Measurements from ENCODE around the gene SCN10A.

Gene SCN10A

GRCh38 chr3:38702231-38702630 lies 113.8 kb downstream of the SCN10A start:
- Histone ChIP-seq H3K79me2 (ENCODE audit: control insufficient read depth, insufficient read depth, low read length) (no peaks in the 10 kb centered on the region), H3K23ac (ENCODE audit: low read length) (no peak overlapping the region), H2AK5ac (ENCODE audit: low read length) (no peak overlapping the region), H3K27ac (ENCODE audit: low read depth, low read length) (no peak overlapping the region), H3K79me1 (ENCODE audit: low read length) (no peaks in the 10 kb centered on the region), H2BK120ac (ENCODE audit: low read depth, low read length) (no peak overlapping the region), H3K4me3 (ENCODE audit: low read length) (no peak overlapping the region), H3K4ac (ENCODE audit: low read depth, low read length) (no peak overlapping the region), H3K56ac (ENCODE audit: low read length) (no peak overlapping the region), H3K36me3 (ENCODE audit: control insufficient read depth, insufficient read depth, low read length) (no peaks in the 10 kb centered on the region), H2BK5ac (ENCODE audit: low read length) (no peak overlapping the region), H3K4me1 (ENCODE audit: control insufficient read depth, low read depth, low read length) (no peaks in the 10 kb centered on the region), H3K4me2 (ENCODE audit: low read length) (no peak overlapping the region), H4K5ac (ENCODE audit: low read length) (no peak overlapping the region), H4K8ac (ENCODE audit: low read depth, low read length) (no peak overlapping the region), H3K18ac (ENCODE audit: low read length) (no peak overlapping the region), H3K9ac (ENCODE audit: low read length) (no peak overlapping the region), H3K27me3 (ENCODE audit: insufficient read depth, low read length, poor library complexity) (no peaks in the 10 kb centered on the region), H2BK15ac (replicated peaks; ENCODE audit: low read depth) (no peak overlapping the region)
- WGBS (ENCODE audit: extremely low coverage, insufficient coverage, low lambda C conversion rate), result no CpG with 5 or more reads among the region's 3 CpGs
- DNase-seq, result no peak

DNA sequence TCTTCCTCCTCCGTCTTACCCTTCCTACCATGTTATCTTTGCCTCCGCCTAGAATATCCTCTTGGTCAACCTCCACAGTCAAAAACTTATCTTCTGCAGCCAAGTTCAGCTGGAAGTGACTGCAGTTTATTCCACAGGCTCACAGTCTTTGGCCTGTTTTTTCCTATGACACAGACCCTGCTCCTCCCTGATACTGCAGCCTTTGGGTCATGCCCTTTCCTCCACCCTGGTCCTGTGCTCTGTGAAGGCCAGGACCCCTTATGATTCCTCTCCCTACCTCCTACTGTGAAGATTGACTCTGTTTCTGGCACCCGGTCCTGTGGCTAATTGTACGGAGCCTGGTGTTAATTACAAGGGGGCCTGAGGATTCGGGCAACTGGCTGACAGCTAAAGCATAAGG lies 117.3 kb downstream of the SCN10A start:
- Histone ChIP-seq H3K4ac (ENCODE audit: low read depth, low read length) (no peak overlapping the region), H3K79me1 (ENCODE audit: low read length) (no peaks in the 10 kb centered on the region), H3K36me3 (ENCODE audit: control insufficient read depth, insufficient read depth, low read length) (no peaks in the 10 kb centered on the region), H2BK15ac (replicated peaks; ENCODE audit: low read depth) (no peak overlapping the region), H3K27me3 (ENCODE audit: insufficient read depth, low read length, poor library complexity) (no peaks in the 10 kb centered on the region), H2AK5ac (ENCODE audit: low read length) (no peak overlapping the region), H3K9ac (ENCODE audit: low read length) (no peak overlapping the region), H3K4me3 (ENCODE audit: low read length) (no peak overlapping the region), H4K8ac (ENCODE audit: low read depth, low read length) (no peak overlapping the region), H2BK120ac (ENCODE audit: low read depth, low read length) (no peak overlapping the region), H3K4me2 (ENCODE audit: low read length) (no peak overlapping the region), H3K23ac (ENCODE audit: low read length) (no peak overlapping the region), H3K4me1 (ENCODE audit: control insufficient read depth, low read depth, low read length) (no peaks in the 10 kb centered on the region), H3K27ac (ENCODE audit: low read depth, low read length) (no peak overlapping the region), H3K56ac (ENCODE audit: low read length) (no peak overlapping the region), H3K18ac (ENCODE audit: low read length) (no peak overlapping the region), H3K79me2 (ENCODE audit: control insufficient read depth, insufficient read depth, low read length) (no peaks in the 10 kb centered on the region), H4K5ac (ENCODE audit: low read length) (no peak overlapping the region), H2BK5ac (ENCODE audit: low read length) (no peak overlapping the region)
- DNase-seq, result no peak
- WGBS (ENCODE audit: extremely low coverage, insufficient coverage, low lambda C conversion rate), result no CpG with 5 or more reads among the region's 5 CpGs

DNA sequence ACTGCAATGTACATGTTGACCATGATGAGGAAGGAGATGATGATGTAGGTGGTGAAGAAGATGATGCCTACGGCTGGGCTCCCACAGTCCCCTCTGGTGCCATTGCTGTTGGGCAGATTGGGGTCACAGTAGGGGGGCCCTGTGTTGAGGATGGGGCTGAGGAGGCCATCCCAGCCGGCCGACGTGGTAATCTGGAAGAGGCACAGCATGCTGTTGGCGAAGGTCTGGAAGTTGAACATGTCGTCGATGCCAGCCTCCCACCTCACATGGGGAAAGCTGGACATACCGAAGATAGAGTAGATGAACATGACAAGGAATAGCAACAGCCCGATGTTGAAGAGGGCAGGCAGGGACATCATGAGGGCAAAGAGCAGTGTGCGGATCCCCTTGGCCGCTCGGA lies 118.0 kb downstream of the SCN10A start:
- Histone ChIP-seq H3K4me2 (ENCODE audit: low read length) (no peak overlapping the region), H3K9ac (ENCODE audit: low read length) (no peak overlapping the region), H2BK120ac (ENCODE audit: low read depth, low read length) (no peak overlapping the region), H3K4me1 (ENCODE audit: control insufficient read depth, low read depth, low read length) (no peaks in the 10 kb centered on the region), H3K4me3 (ENCODE audit: low read length) (no peak overlapping the region), H4K8ac (ENCODE audit: low read depth, low read length) (no peak overlapping the region), H3K36me3 (ENCODE audit: control insufficient read depth, insufficient read depth, low read length) (no peaks in the 10 kb centered on the region), H2AK5ac (ENCODE audit: low read length) (no peak overlapping the region), H3K27me3 (ENCODE audit: insufficient read depth, low read length, poor library complexity) (no peaks in the 10 kb centered on the region), H2BK5ac (ENCODE audit: low read length) (no peak overlapping the region), H3K79me2 (ENCODE audit: control insufficient read depth, insufficient read depth, low read length) (no peaks in the 10 kb centered on the region), H4K5ac (ENCODE audit: low read length) (no peak overlapping the region), H2BK15ac (replicated peaks; ENCODE audit: low read depth) (no peak overlapping the region), H3K56ac (ENCODE audit: low read length) (no peak overlapping the region), H3K23ac (ENCODE audit: low read length) (no peak overlapping the region), H3K27ac (ENCODE audit: low read depth, low read length) (no peak overlapping the region), H3K79me1 (ENCODE audit: low read length) (no peaks in the 10 kb centered on the region), H3K18ac (ENCODE audit: low read length) (no peak overlapping the region), H3K4ac (ENCODE audit: low read depth, low read length) (no peak overlapping the region)
- no peak for DNase-seq
- WGBS (ENCODE audit: extremely low coverage, insufficient coverage, low lambda C conversion rate), result no CpG with 5 or more reads among the region's 12 CpGs

- Histone ChIP-seq H3K18ac (ENCODE audit: low read length) (no peak overlapping the region), H4K8ac (ENCODE audit: low read depth, low read length) (no peak overlapping the region), H3K4me2 (ENCODE audit: low read length) (no peak overlapping the region), H3K79me1 (ENCODE audit: low read length) (no peaks in the 10 kb centered on the region), H3K79me2 (ENCODE audit: control insufficient read depth, insufficient read depth, low read length) (no peaks in the 10 kb centered on the region), H2BK15ac (replicated peaks; ENCODE audit: low read depth) (no peak overlapping the region), H3K56ac (ENCODE audit: low read length) (no peak overlapping the region), H4K5ac (ENCODE audit: low read length) (no peak overlapping the region), H3K27ac (ENCODE audit: low read depth, low read length) (no peak overlapping the region), H3K4me3 (ENCODE audit: low read length) (no peak overlapping the region), H3K4ac (ENCODE audit: low read depth, low read length) (no peak overlapping the region), H3K4me1 (ENCODE audit: control insufficient read depth, low read depth, low read length) (no peaks in the 10 kb centered on the region), H3K23ac (ENCODE audit: low read length) (no peak overlapping the region), H3K27me3 (ENCODE audit: insufficient read depth, low read length, poor library complexity) (no peaks in the 10 kb centered on the region), H2BK120ac (ENCODE audit: low read depth, low read length) (no peak overlapping the region), H2BK5ac (ENCODE audit: low read length) (no peak overlapping the region), H3K9ac (ENCODE audit: low read length) (no peak overlapping the region), H2AK5ac (ENCODE audit: low read length) (no peak overlapping the region), H3K36me3 (ENCODE audit: control insufficient read depth, insufficient read depth, low read length) (no peaks in the 10 kb centered on the region)
- no CpG with 5 or more reads among the region's 2 CpGs for WGBS (ENCODE audit: extremely low coverage, insufficient coverage, low lambda C conversion rate)
- no peak for DNase-seq
Observed at GRCh38 chr3:38696034-38696433, 120.0 kb downstream of the SCN10A start.

GRCh38 chr3:38690185-38690584 lies 125.8 kb downstream of the SCN10A start:
- Histone ChIP-seq H2BK120ac (ENCODE audit: low read depth, low read length) (no peak overlapping the region), H3K27ac (ENCODE audit: low read depth, low read length) (no peak overlapping the region), H3K36me3 (ENCODE audit: control insufficient read depth, insufficient read depth, low read length) (no peaks in the 10 kb centered on the region), H3K79me1 (ENCODE audit: low read length) (no peaks in the 10 kb centered on the region), H3K9ac (ENCODE audit: low read length) (no peak overlapping the region), H3K4me3 (ENCODE audit: low read length) (no peak overlapping the region), H3K4me1 (ENCODE audit: control insufficient read depth, low read depth, low read length) (no peaks in the 10 kb centered on the region), H4K8ac (ENCODE audit: low read depth, low read length) (no peak overlapping the region), H3K27me3 (ENCODE audit: insufficient read depth, low read length, poor library complexity) (no peaks in the 10 kb centered on the region), H3K79me2 (ENCODE audit: control insufficient read depth, insufficient read depth, low read length) (no peaks in the 10 kb centered on the region), H3K18ac (ENCODE audit: low read length) (no peak overlapping the region), H3K23ac (ENCODE audit: low read length) (no peak overlapping the region), H2BK15ac (replicated peaks; ENCODE audit: low read depth) (no peak overlapping the region), H4K5ac (ENCODE audit: low read length) (no peak overlapping the region), H3K56ac (ENCODE audit: low read length) (no peak overlapping the region), H2AK5ac (ENCODE audit: low read length) (no peak overlapping the region), H3K4me2 (ENCODE audit: low read length) (no peak overlapping the region), H2BK5ac (ENCODE audit: low read length) (no peak overlapping the region), H3K4ac (ENCODE audit: low read depth, low read length) (no peak overlapping the region)
- no peak for DNase-seq
- WGBS (ENCODE audit: extremely low coverage, insufficient coverage, low lambda C conversion rate), result no CpG with 5 or more reads among the region's 2 CpGs

GRCh38 chr3:38689774-38690173 lies 126.2 kb downstream of the SCN10A start:
- no peak overlapping the region for H3K4me2 ChIP-seq (ENCODE audit: low read length)
- H3K23ac ChIP-seq (ENCODE audit: low read length), result no peak overlapping the region
- no peak overlapping the region for H3K4ac ChIP-seq (ENCODE audit: low read depth, low read length)
- no CpG with 5 or more reads among the region's 3 CpGs for WGBS (ENCODE audit: extremely low coverage, insufficient coverage, low lambda C conversion rate)
- H3K27me3 ChIP-seq (ENCODE audit: insufficient read depth, low read length, poor library complexity), result no peaks in the 10 kb centered on the region
- DNase-seq, result no peak
- no peak overlapping the region for H4K8ac ChIP-seq (ENCODE audit: low read depth, low read length)
- no peaks in the 10 kb centered on the region for H3K4me1 ChIP-seq (ENCODE audit: control insufficient read depth, low read depth, low read length)
- H3K79me2 ChIP-seq (ENCODE audit: control insufficient read depth, insufficient read depth, low read length), result no peaks in the 10 kb centered on the region
- H3K9ac ChIP-seq (ENCODE audit: low read length), result no peak overlapping the region
- H4K5ac ChIP-seq (ENCODE audit: low read length), result no peak overlapping the region
- H3K56ac ChIP-seq (ENCODE audit: low read length), result no peak overlapping the region
- H2BK120ac ChIP-seq (ENCODE audit: low read depth, low read length), result no peak overlapping the region
- H3K18ac ChIP-seq (ENCODE audit: low read length), result no peak overlapping the region
- no peak overlapping the region for H3K4me3 ChIP-seq (ENCODE audit: low read length)
- H2AK5ac ChIP-seq (ENCODE audit: low read length), result no peak overlapping the region
- H3K27ac ChIP-seq (ENCODE audit: low read depth, low read length), result no peak overlapping the region
- H3K36me3 ChIP-seq (ENCODE audit: control insufficient read depth, insufficient read depth, low read length), result no peaks in the 10 kb centered on the region
- no peak overlapping the region for H2BK15ac ChIP-seq (replicated peaks; ENCODE audit: low read depth)
- H2BK5ac ChIP-seq (ENCODE audit: low read length), result no peak overlapping the region
- H3K79me1 ChIP-seq (ENCODE audit: low read length), result no peaks in the 10 kb centered on the region
